Suprapubic skin (tissue), 3 donors: ENCODE measurements around the gene OSGIN1.

ENCODE experiments used
- CTCF ChIP-seq, 2 donors: fragments of 200-600 bp in 1 of 2; fragments of 450-650 bp in 1 of 2; sonication (generic) in 1 of 2; IDR thresholded peaks; one replicate each; pipeline ENCODE4 v1.5.1; 2016 to 2019; ENCODE audit warnings: antibody characterized with exemption in 2 of 2, mild to moderate bottlenecking in 1 of 2, moderate library complexity in 1 of 2
- EP300 ChIP-seq: sonication (generic); formaldehyde crosslinking; IDR thresholded peaks from one replicate; pipeline ENCODE4 v1.6.1; 2017; ENCODE audit warnings: antibody characterized with exemption

DNA sequence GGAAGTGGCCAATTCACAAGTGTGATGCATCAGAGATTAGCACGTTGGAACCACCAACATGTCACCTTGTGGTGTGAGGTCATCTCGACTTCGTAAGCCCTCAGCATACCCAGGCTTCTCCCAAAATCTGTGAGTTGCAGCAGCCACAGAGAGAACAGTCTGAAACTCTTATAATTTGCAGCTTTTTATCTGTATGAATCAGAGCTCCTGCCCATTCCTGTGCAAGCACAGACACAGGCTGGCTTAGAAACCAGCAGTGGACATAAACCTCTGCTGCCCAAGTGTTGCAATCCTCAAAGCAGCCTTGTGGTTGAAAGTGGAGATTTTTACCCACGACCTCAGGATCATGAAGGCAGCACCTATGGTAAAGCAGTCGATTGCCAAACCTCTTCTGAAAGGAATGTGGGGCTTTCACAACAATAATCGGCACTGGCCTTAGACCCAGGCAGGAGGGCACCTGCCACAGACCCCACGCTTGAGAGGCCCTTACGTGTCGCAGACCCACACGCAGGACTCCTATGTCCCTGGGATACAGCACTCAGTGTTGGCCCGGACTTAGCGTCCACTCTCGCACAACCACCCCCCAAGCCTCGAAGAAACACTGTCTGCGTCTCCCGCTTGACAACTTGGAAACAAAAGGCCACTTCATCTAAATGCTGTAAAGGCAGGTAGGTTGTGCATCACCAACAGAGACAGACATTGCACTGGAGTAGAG, 24.5 kb upstream of the OSGIN1 start:
- TF ChIP-seq EP300 = no peak
- TF ChIP-seq CTCF (IDR thresholded peaks at IDR 0.05) = no peak
